CD14-positive monocyte (primary cell): ENCODE data around the gene PDE6C. TPM values are rescaled to one million over a fixed set of nuclear protein-coding genes. Genes with fewer than 3 reads are reported as not detected.

Source experiments
- DNase-seq, 3 donors: peaks; one replicate each; pipeline ENCODE4 v3.0.0-alpha.2; 2011 to 2022
- H2AFZ ChIP-seq: 2 replicates; pipeline ENCODE4 v1.6.0; 2012; ENCODE audit warnings: mild to moderate bottlenecking, low read depth, low read length, inconsistent platforms; ENCODE audit not compliant: insufficient read depth, poor library complexity, severe bottlenecking
- H3K27ac ChIP-seq, 2 donors: 1 replicate in 1 of 2; 2 replicates in 1 of 2; pipeline ENCODE4 v1.5.1; 2012 to 2013; ENCODE audit warnings: low read length in 2 of 2, control low read depth in 1 of 2, inconsistent platforms in 1 of 2, low read depth in 1 of 2, mild to moderate bottlenecking in 1 of 2
- H3K27me3 ChIP-seq, 2 donors: one replicate each; pipeline versions ENCODE4 v1.6.0 to v1.6.1; 2011 to 2013; ENCODE audit warnings: low read length in 2 of 2; ENCODE audit not compliant: control insufficient read depth in 2 of 2, insufficient read depth in 2 of 2
- H3K36me3 ChIP-seq, 2 donors: replicated peaks in 1 of 2; 1 replicate in 1 of 2; 2 replicates in 1 of 2; pipeline versions ENCODE4 v1.5.1 to v1.6.1; 2012 to 2013; ENCODE audit warnings: low read length in 2 of 2, control low read depth in 1 of 2, inconsistent platforms in 1 of 2, mild to moderate bottlenecking in 1 of 2; ENCODE audit not compliant: insufficient read depth in 2 of 2, control insufficient read depth in 1 of 2
- H3K4me1 ChIP-seq, 2 donors: 1 replicate in 1 of 2; 2 replicates in 1 of 2; pipeline versions ENCODE4 v1.5.1 to v1.6.1; 2012 to 2013; ENCODE audit warnings: low read length in 2 of 2, control low read depth in 1 of 2, inconsistent platforms in 1 of 2, mild to moderate bottlenecking in 1 of 2, moderate library complexity in 1 of 2; ENCODE audit not compliant: insufficient read depth in 2 of 2, control insufficient read depth in 1 of 2
- H3K4me2 ChIP-seq: replicated peaks from 2 replicates; pipeline ENCODE3; 2012; ENCODE audit warnings: low read length, moderate library complexity, mild to moderate bottlenecking; ENCODE audit not compliant: poor library complexity, severe bottlenecking; ENCODE audit errors: extremely low read depth
- H3K4me3 ChIP-seq, 3 experiments: fragments of 200-600 bp in 1 of 3; sonication (generic) in 1 of 3; replicated peaks in 1 of 3; 1 replicate in 2 of 3; 2 replicates in 1 of 3; pipeline ENCODE4 v1.5.1; 2011 to 2013; ENCODE audit warnings: low read length in 3 of 3, mild to moderate bottlenecking in 3 of 3, control low read depth in 2 of 3, low read depth in 2 of 3, inconsistent platforms in 1 of 3, moderate library complexity in 1 of 3
- H3K79me2 ChIP-seq: 2 replicates; pipeline ENCODE4 v1.6.0; 2012; ENCODE audit warnings: mild to moderate bottlenecking, control low read depth, inconsistent platforms, low read length, moderate library complexity; ENCODE audit not compliant: insufficient read depth
- H3K9ac ChIP-seq: 2 replicates; pipeline ENCODE4 v1.6.0; 2017; ENCODE audit warnings: low read length, mild to moderate bottlenecking; ENCODE audit not compliant: insufficient read depth, poor library complexity, severe bottlenecking
- H3K9me3 ChIP-seq, 2 donors: replicated peaks in 1 of 2; 1 replicate in 1 of 2; 2 replicates in 1 of 2; pipeline versions ENCODE4 v1.5.1 to v1.6.1; 2012 to 2013; ENCODE audit warnings: low read length in 2 of 2, control low read depth in 1 of 2; ENCODE audit not compliant: control insufficient read depth in 1 of 2, insufficient read depth in 1 of 2
- H4K20me1 ChIP-seq: 2 replicates; pipeline ENCODE4 v1.6.0; 2012; ENCODE audit warnings: mild to moderate bottlenecking, low read length, control low read depth, moderate library complexity; ENCODE audit not compliant: insufficient read depth
- H3K27ac Mint-ChIP-seq, 7 donors: one replicate each; pipeline ENCODE4 v1.8.0; 2020; ENCODE audit warnings: mild to moderate bottlenecking in 7 of 7, mixed read lengths in 7 of 7, moderate library complexity in 6 of 7, inconsistent platforms in 2 of 7
- H3K27me3 Mint-ChIP-seq, 3 donors: one replicate each; pipeline ENCODE4 v1.8.0; 2021 to 2022; ENCODE audit warnings: low read depth in 3 of 3, mild to moderate bottlenecking in 3 of 3, mixed read lengths in 3 of 3, moderate library complexity in 3 of 3, inconsistent platforms in 1 of 3
- H3K36me3 Mint-ChIP-seq, 2 donors: one replicate each; pipeline ENCODE4 v1.8.0; 2020; ENCODE audit warnings: mixed read lengths in 2 of 2, inconsistent platforms in 1 of 2, mild to moderate bottlenecking in 1 of 2
- H3K4me1 Mint-ChIP-seq: one replicate; pipeline ENCODE4 v1.8.0; 2020; ENCODE audit warnings: mild to moderate bottlenecking, mixed read lengths
- H3K4me3 Mint-ChIP-seq, 2 donors: one replicate each; pipeline ENCODE4 v1.8.0; 2020; ENCODE audit warnings: mild to moderate bottlenecking in 2 of 2, mixed read lengths in 2 of 2, moderate library complexity in 1 of 2
- H3K9me3 Mint-ChIP-seq, 7 donors: one replicate each; pipeline ENCODE4 v1.8.0; 2020 to 2022; ENCODE audit warnings: mixed read lengths in 7 of 7, mild to moderate bottlenecking in 6 of 7, moderate library complexity in 6 of 7, inconsistent platforms in 2 of 7
- CTCF ChIP-seq: fragments of 200-600 bp; IDR thresholded peaks from one replicate; pipeline ENCODE4 v1.8.0; 2022; ENCODE audit warnings: antibody characterized with exemption, mild to moderate bottlenecking
- WGBS: methylation state at CpG from one replicate; pipeline ENCODE4 v1.1.5; 2013; ENCODE audit warnings: missing lambda C conversion rate; ENCODE audit not compliant: insufficient coverage; 5-methylcytosine and 5-hydroxymethylcytosine counted together
- intact Hi-C, 2 donors: fragments of 100-400 bp; cut with micrococcal nuclease; formaldehyde crosslinking; loops; one replicate each; pipeline versions ENCODE4 v1.15.0 to v1.15.1; 2023
- polyA plus RNA-seq, 3 donors: library from polyadenylated mRNA; depleted of rRNA in 1 of 3; unstranded in 2 of 3; stranded (reverse) in 1 of 3; fragments of 300-500 nt in 2 of 3; fragments of >200 nt in 1 of 3; fragmentation: Illumina TruSeq in 2 of 3; gene quantifications; 1 replicate in 2 of 3; 2 replicates in 1 of 3; pipeline ENCODE4 v1.2.3, GENCODE V29; 2012 to 2021

PDE6C gene
- polyA plus RNA-seq, 3 donors = not detected

- Histone ChIP-seq H2AFZ (peak overlapping the region; percentile 39), H3K79me2 (peaks cover 10% of the 10 kb centered on the region), H3K27ac (no peak overlapping the region), H3K27me3 (no peaks in the 10 kb centered on the region), H3K9me3 (no peaks in the 10 kb centered on the region), H3K4me1 (peaks cover 14 to 17% of the 10 kb centered on the region in 2 donors), H3K4me3 (no peak overlapping the region), H3K36me3 (peaks cover 8 to 14% of the 10 kb centered on the region in 2 donors), H4K20me1 (no peaks in the 10 kb centered on the region), H3K4me2 (no peak overlapping the region), H3K9ac (no peak overlapping the region)
- Mint-ChIP-seq H3K27ac (no peak overlapping the region), H3K27me3 (peaks cover 5 to 10% (median 7%) of the 10 kb centered on the region in 3 donors), H3K4me3 (peak overlapping the region in 1 of 2 donors; percentile 54), H3K9me3 (no peaks in the 10 kb centered on the region), H3K36me3 (peaks cover 6 to 12% of the 10 kb centered on the region in 2 donors), H3K4me1 (peaks cover 4% of the 10 kb centered on the region)
- WGBS = no CpG with 5 or more reads among the region's 1 CpG
- intact Hi-C loops = loop anchor here (5.0 kb wide), 5 partner anchors 38 to 618 kb away; no protein-coding TSS in a partner anchor
- TF ChIP-seq CTCF = no peak
- DNase-seq = no peak
Measured at GRCh38 chr10:93703841-93704240, 91.5 kb downstream of the PDE6C start.

- Histone ChIP-seq H3K4me1 (peaks cover 14 to 17% of the 10 kb centered on the region in 2 donors), H4K20me1 (no peaks in the 10 kb centered on the region), H3K9ac (no peak overlapping the region), H3K4me2 (no peak overlapping the region), H3K27me3 (no peaks in the 10 kb centered on the region), H3K36me3 (peaks cover 2 to 8% of the 10 kb centered on the region in 2 donors), H2AFZ (no peak overlapping the region), H3K9me3 (no peaks in the 10 kb centered on the region), H3K27ac (no peak overlapping the region), H3K79me2 (peaks cover 10% of the 10 kb centered on the region), H3K4me3 (no peak overlapping the region)
- Mint-ChIP-seq H3K4me1 (peaks cover 4% of the 10 kb centered on the region), H3K36me3 (peaks cover 1 to 6% of the 10 kb centered on the region in 2 donors), H3K9me3 (no peaks in the 10 kb centered on the region), H3K27me3 (peaks cover 5 to 12% (median 7%) of the 10 kb centered on the region in 3 donors), H3K27ac (no peak overlapping the region), H3K4me3 (no peak overlapping the region)
- TF ChIP-seq CTCF = no peak
- intact Hi-C loops = loop anchor here (5.0 kb wide), 5 partner anchors 38 to 618 kb away; no protein-coding TSS in a partner anchor
- WGBS = 77% methylated on average over 3 of the region's 5 CpGs
- DNase-seq = no peak
Measured at GRCh38 chr10:93704451-93704850, 92.1 kb downstream of the PDE6C start.
